ENCODE measurements around the gene DQX1. TPM values are rescaled to one million over a fixed set of nuclear protein-coding genes. Genes with fewer than 3 reads are reported as not detected.

Gene DQX1
- total and polyA plus RNA-seq, 9 of the 15 experiments (the other 6 are each of a cell fraction or from before 2014, with no cell fraction given), result 0.04 to 0.38 (median 0.18) TPM; not detected in 1

DNA sequence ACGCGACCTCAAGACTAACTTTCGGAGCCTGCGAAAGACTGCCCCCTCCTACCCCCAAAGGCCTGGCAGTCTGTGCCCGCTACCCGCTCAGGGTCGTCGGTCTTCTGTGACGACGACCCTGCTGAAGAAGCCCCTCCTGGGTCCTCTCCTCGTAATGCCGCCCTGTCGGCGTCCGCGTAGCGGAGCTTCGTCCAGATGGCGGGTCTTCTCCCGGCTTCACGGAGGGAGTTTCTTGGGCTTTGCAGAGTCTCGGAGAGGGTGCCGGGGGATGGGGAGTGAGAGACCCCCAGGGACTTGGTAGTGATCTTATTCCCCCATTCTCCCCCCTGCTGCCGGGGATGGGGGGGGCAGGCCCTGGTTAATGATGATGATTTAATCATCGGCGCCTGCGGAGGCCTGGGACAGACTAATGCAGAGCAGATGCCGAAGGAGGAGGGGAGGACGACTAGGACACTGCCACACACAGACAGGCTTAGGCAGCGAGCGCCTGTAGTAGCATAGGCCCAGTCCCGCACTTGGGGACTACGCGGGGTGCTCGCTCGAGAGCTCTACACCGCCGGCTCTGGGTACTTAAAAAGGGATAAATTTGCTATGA is 18.0 kb downstream of the DQX1 start (continued):
- TF ChIP-seq, protein P1, sequence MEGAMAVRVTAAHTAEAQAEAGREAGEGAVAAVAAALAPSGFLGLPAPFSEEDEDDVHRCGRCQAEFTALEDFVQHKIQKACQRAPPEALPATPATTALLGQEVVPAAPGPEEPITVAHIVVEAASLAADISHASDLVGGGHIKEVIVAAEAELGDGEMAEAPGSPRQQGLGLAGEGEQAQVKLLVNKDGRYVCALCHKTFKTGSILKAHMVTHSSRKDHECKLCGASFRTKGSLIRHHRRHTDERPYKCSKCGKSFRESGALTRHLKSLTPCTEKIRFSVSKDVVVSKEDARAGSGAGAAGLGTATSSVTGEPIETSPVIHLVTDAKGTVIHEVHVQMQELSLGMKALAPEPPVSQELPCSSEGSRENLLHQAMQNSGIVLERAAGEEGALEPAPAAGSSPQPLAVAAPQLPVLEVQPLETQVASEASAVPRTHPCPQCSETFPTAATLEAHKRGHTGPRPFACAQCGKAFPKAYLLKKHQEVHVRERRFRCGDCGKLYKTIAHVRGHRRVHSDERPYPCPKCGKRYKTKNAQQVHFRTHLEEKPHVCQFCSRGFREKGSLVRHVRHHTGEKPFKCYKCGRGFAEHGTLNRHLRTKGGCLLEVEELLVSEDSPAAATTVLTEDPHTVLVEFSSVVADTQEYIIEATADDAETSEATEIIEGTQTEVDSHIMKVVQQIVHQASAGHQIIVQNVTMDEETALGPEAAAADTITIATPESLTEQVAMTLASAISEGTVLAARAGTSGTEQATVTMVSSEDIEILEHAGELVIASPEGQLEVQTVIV (CRISPR knock-in tag; IDR thresholded peaks at IDR 0.05; ENCODE audit: borderline replicate concordance), result no peak
- TF ChIP-seq ZNF23 (CRISPR knock-in tag; IDR thresholded peaks at IDR 0.05) (no peak), HDAC1 (IDR thresholded peaks at IDR 0.05) (no peak), ZFPM2 (CRISPR knock-in tag; IDR thresholded peaks at IDR 0.05) (no peak), MTA3 (IDR thresholded peaks at IDR 0.05; ENCODE audit: borderline replicate concordance) (no peak), NFYB (IDR thresholded peaks at IDR 0.05; ENCODE audit: extremely low read depth, insufficient read length) (no peak), RBFOX2 (IDR thresholded peaks at IDR 0.05; ENCODE audit: low read depth, low read length) (peak; percentile 51), HNRNPK (IDR thresholded peaks at IDR 0.05; ENCODE audit: low read depth, low read length, poor library complexity, severe bottlenecking) (no peak), SREBF1 (IDR thresholded peaks at IDR 0.05; ENCODE audit: borderline replicate concordance, low read depth, low read length) (no peak), MAFG (tag; conservative IDR thresholded peaks at IDR 0.05) (no peak), TCFL5 (CRISPR knock-in tag; conservative IDR thresholded peaks at IDR 0.05) (no peak), NRF1 (conservative IDR thresholded peaks at IDR 0.05 in 1 of 2, IDR thresholded peaks at IDR 0.05 in 1 of 2) (no peak), ZBED1 (IDR thresholded peaks at IDR 0.05) (no peak), CEBPB (tag; IDR thresholded peaks at IDR 0.05) (no peak), PHF20 (IDR thresholded peaks at IDR 0.05; ENCODE audit: partially characterized antibody) (no peak), HNRNPLL (IDR thresholded peaks at IDR 0.05; ENCODE audit: low read depth, low read length, poor library complexity, severe bottlenecking) (peak; percentile 27)
- TF ChIP-seq, protein P2, sequence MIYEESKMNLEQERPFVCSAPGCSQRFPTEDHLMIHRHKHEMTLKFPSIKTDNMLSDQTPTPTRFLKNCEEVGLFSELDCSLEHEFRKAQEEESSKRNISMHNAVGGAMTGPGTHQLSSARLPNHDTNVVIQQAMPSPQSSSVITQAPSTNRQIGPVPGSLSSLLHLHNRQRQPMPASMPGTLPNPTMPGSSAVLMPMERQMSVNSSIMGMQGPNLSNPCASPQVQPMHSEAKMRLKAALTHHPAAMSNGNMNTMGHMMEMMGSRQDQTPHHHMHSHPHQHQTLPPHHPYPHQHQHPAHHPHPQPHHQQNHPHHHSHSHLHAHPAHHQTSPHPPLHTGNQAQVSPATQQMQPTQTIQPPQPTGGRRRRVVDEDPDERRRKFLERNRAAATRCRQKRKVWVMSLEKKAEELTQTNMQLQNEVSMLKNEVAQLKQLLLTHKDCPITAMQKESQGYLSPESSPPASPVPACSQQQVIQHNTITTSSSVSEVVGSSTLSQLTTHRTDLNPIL (CRISPR knock-in tag; IDR thresholded peaks at IDR 0.05), result no peak
- TF ChIP-seq, protein P3, sequence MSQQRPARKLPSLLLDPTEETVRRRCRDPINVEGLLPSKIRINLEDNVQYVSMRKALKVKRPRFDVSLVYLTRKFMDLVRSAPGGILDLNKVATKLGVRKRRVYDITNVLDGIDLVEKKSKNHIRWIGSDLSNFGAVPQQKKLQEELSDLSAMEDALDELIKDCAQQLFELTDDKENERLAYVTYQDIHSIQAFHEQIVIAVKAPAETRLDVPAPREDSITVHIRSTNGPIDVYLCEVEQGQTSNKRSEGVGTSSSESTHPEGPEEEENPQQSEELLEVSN (IDR thresholded peaks at IDR 0.05; ENCODE audit: borderline replicate concordance in 1 of 2, extremely low read depth in 1 of 2, insufficient read depth in 1 of 2, insufficient read length in 1 of 2, low read depth in 1 of 2, low read length in 1 of 2, poor library complexity in 1 of 2, severe bottlenecking in 1 of 2), result peak in 1 of 2 experiments; percentile 4
- TF ChIP-seq, protein P4, sequence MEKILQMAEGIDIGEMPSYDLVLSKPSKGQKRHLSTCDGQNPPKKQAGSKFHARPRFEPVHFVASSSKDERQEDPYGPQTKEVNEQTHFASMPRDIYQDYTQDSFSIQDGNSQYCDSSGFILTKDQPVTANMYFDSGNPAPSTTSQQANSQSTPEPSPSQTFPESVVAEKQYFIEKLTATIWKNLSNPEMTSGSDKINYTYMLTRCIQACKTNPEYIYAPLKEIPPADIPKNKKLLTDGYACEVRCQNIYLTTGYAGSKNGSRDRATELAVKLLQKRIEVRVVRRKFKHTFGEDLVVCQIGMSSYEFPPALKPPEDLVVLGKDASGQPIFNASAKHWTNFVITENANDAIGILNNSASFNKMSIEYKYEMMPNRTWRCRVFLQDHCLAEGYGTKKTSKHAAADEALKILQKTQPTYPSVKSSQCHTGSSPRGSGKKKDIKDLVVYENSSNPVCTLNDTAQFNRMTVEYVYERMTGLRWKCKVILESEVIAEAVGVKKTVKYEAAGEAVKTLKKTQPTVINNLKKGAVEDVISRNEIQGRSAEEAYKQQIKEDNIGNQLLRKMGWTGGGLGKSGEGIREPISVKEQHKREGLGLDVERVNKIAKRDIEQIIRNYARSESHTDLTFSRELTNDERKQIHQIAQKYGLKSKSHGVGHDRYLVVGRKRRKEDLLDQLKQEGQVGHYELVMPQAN (IDR thresholded peaks at IDR 0.05; ENCODE audit: borderline replicate concordance), result no peak
- TF ChIP-seq, protein P5, sequence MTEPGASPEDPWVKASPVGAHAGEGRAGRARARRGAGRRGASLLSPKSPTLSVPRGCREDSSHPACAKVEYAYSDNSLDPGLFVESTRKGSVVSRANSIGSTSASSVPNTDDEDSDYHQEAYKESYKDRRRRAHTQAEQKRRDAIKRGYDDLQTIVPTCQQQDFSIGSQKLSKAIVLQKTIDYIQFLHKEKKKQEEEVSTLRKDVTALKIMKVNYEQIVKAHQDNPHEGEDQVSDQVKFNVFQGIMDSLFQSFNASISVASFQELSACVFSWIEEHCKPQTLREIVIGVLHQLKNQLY (CRISPR knock-in tag; conservative IDR thresholded peaks at IDR 0.05), result no peak

All from K562 (cell line).